ENCODE results near the gene PPWD1.
A peak's percentile ranks its signal among the peaks of the same experiment; 100 is the strongest.

PPWD1 gene

DNA sequence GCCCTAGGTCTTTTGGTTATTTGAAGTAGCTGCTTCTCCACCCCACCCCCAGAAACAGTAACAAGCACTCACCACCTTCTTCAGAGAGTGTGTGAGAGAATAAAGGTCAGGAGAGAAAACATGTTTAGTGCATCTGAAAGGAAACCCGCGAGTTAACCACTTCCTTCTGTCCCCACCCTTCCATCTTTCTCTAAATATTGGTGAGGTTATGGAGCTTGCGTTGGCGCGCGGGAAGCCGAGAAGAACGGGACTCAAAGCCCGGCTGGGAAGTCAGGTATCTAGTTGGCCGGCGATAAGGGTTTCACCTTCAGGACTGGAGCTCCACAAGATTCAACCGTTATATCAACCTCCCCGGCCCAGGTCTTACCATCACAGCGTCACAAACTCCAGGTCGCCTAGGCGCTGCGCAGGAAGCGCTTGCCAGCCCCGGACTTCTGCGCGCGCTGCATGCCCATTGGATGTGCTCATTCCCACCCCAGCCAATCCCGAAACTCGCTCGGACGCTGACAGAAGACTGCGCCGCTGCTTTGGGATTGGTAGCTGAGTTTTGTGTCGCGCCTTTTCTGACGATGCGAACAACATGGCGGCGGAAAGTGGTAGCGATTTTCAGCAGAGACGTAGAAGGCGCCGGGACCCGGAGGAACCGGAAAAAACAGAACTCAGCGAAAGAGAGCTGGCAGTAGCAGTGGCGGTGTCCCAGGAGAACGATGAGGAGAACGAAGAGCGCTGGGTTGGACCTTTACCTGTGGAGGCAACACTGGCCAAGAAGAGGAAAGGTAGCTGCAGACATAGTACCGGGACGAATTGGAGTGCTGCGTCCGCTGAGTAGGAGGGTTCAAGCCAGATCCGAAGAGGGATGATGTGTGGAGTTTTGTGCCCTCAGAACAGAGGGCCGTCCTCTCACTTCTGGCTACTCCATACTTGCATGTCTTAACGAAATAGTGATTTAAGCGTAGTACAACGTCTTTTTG, at the start of gene PPWD1, which contains the start of gene CENPK:
Gene PPWD1 (plus strand): TSS at position 566 of the 971 bp plus-strand sequence. CDS start 15 bp downstream, at position 581.
Gene CENPK (minus strand): TSS at position 438 of the 971 bp plus-strand sequence. CDS start 8,261 bp downstream, outside the sequence.
- Histone ChIP-seq H3K36me3 (ENCODE audit: insufficient read depth, low read length) (peaks cover 37% of the 10 kb centered on the region), H3K27ac (ENCODE audit: low read length) (peak within 1 kb of the TSS; percentile 94), H3K9ac (ENCODE audit: low read depth, low read length) (peak within 1 kb of the TSS; percentile 64), H3K4me1 (ENCODE audit: insufficient read depth, low read length) (peaks cover 54% of the 10 kb centered on the region), H3K9me3 (ENCODE audit: insufficient read depth, low read length, severe bottlenecking) (no peaks in the 10 kb centered on the region), H2AFZ (ENCODE audit: low read depth, low read length) (peak within 1 kb of the TSS; percentile 96), H3K4me3 (ENCODE audit: low read depth in 1 of 2, low read length in 2 of 2) (peak within 1 kb of the TSS; percentile 44 to 61), H3K27me3 (ENCODE audit: insufficient read depth, low read length, poor library complexity) (no peaks in the 10 kb centered on the region), H4K20me1 (ENCODE audit: insufficient read depth, low read length) (no peaks in the 10 kb centered on the region; the same call in 1 of the 2 replicates), H3K4me2 (ENCODE audit: insufficient read depth, low read length) (peak within 1 kb of the TSS; percentile 89), H3K79me2 (ENCODE audit: insufficient read depth, low read length) (peaks cover 86% of the 10 kb centered on the region)
- no peak for TF ChIP-seq EZH2 (IDR thresholded peaks at IDR 0.05; ENCODE audit: borderline replicate concordance, low read depth, low read length, severe bottlenecking)
- TF ChIP-seq, protein P1, sequence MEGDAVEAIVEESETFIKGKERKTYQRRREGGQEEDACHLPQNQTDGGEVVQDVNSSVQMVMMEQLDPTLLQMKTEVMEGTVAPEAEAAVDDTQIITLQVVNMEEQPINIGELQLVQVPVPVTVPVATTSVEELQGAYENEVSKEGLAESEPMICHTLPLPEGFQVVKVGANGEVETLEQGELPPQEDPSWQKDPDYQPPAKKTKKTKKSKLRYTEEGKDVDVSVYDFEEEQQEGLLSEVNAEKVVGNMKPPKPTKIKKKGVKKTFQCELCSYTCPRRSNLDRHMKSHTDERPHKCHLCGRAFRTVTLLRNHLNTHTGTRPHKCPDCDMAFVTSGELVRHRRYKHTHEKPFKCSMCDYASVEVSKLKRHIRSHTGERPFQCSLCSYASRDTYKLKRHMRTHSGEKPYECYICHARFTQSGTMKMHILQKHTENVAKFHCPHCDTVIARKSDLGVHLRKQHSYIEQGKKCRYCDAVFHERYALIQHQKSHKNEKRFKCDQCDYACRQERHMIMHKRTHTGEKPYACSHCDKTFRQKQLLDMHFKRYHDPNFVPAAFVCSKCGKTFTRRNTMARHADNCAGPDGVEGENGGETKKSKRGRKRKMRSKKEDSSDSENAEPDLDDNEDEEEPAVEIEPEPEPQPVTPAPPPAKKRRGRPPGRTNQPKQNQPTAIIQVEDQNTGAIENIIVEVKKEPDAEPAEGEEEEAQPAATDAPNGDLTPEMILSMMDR (IDR thresholded peaks at IDR 0.05; ENCODE audit: borderline replicate concordance, extremely low read depth, low read length, poor library complexity, severe bottlenecking): no peak
- DNase-seq: peak; percentile 96
- peak; percentile 99 for ATAC-seq (ENCODE audit: insufficient read depth, low read depth)

DNA sequence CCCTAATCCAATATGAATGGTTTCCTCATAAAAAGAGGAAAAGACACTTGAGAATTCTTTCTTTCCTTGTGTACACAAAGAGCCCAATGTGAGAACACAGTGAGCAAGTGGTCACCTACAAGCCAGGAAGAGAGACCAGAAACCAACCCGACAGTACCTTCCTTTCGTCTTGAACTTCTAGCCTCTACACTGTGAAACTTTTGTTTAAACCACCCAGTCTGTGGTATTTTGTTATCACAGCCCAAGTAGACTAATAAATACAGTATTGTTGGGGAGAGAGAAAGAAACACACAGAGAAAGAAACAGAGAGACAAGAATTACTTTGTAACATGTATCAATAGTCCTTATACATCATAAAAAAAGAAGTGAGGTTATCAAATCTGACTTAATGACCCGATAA, 37.4 kb upstream of the PPWD1 start:
- H3K27ac ChIP-seq (ENCODE audit: low read length): no peak overlapping the region
- no peaks in the 10 kb centered on the region for H3K4me1 ChIP-seq (ENCODE audit: insufficient read depth, low read length)
- ATAC-seq (ENCODE audit: insufficient read depth, low read depth) (no peak), DNase-seq (no peak)
- no peaks in the 10 kb centered on the region for H3K9me3 ChIP-seq (ENCODE audit: insufficient read depth, low read length, severe bottlenecking)
- no peak overlapping the region for H3K4me3 ChIP-seq (ENCODE audit: low read depth in 1 of 2, low read length in 2 of 2)
- H3K36me3 ChIP-seq (ENCODE audit: insufficient read depth, low read length): peaks cover 75% of the 10 kb centered on the region
- H3K4me2 ChIP-seq (ENCODE audit: insufficient read depth, low read length): no peak overlapping the region
- H3K79me2 ChIP-seq (ENCODE audit: insufficient read depth, low read length): no peaks in the 10 kb centered on the region
- no peaks in the 10 kb centered on the region for H3K27me3 ChIP-seq (ENCODE audit: insufficient read depth, low read length, poor library complexity)
- H3K9ac ChIP-seq (ENCODE audit: low read depth, low read length): no peak overlapping the region
- no peak overlapping the region for H2AFZ ChIP-seq (ENCODE audit: low read depth, low read length)
- H4K20me1 ChIP-seq (ENCODE audit: insufficient read depth, low read length): no peaks in the 10 kb centered on the region
- TF ChIP-seq, protein P1 (IDR thresholded peaks at IDR 0.05; ENCODE audit: borderline replicate concordance, extremely low read depth, low read length, poor library complexity, severe bottlenecking): no peak
- no peak for TF ChIP-seq EZH2 (IDR thresholded peaks at IDR 0.05; ENCODE audit: borderline replicate concordance, low read depth, low read length, severe bottlenecking)

DNA sequence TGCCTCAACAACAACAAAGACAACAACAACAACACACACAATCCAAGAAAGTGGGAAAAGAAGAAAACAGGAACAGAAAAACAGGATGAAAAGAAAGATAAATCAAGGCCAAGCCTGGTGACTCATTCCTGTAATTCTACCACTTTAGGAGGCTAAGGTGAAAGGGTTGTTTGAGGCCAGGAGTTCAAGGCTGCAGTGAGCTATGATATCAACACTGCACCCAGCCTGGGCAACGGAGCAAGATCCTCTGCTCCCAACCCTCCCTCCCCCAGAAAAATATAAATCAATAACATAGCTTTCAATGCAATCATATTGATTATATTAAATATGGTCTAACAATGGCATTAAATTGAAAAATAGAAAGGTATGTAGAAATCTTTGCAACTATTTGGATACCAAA, 32.2 kb upstream of the PPWD1 start:
- ATAC-seq (ENCODE audit: insufficient read depth, low read depth): no peak
- H3K4me1 ChIP-seq (ENCODE audit: insufficient read depth, low read length): no peaks in the 10 kb centered on the region
- H3K9ac ChIP-seq (ENCODE audit: low read depth, low read length): no peak overlapping the region
- no peaks in the 10 kb centered on the region for H3K9me3 ChIP-seq (ENCODE audit: insufficient read depth, low read length, severe bottlenecking)
- no peak overlapping the region for H3K4me2 ChIP-seq (ENCODE audit: insufficient read depth, low read length)
- no peaks in the 10 kb centered on the region for H4K20me1 ChIP-seq (ENCODE audit: insufficient read depth, low read length)
- no peak overlapping the region for H3K4me3 ChIP-seq (ENCODE audit: low read depth in 1 of 2, low read length in 2 of 2)
- H2AFZ ChIP-seq (ENCODE audit: low read depth, low read length): no peak overlapping the region
- H3K36me3 ChIP-seq (ENCODE audit: insufficient read depth, low read length): peaks cover 51% of the 10 kb centered on the region
- no peaks in the 10 kb centered on the region for H3K27me3 ChIP-seq (ENCODE audit: insufficient read depth, low read length, poor library complexity)
- no peak overlapping the region for H3K27ac ChIP-seq (ENCODE audit: low read length)
- TF ChIP-seq EZH2 (IDR thresholded peaks at IDR 0.05; ENCODE audit: borderline replicate concordance, low read depth, low read length, severe bottlenecking): no peak
- TF ChIP-seq, protein P1 (IDR thresholded peaks at IDR 0.05; ENCODE audit: borderline replicate concordance, extremely low read depth, low read length, poor library complexity, severe bottlenecking): no peak
- no peaks in the 10 kb centered on the region for H3K79me2 ChIP-seq (ENCODE audit: insufficient read depth, low read length)
- DNase-seq: no peak
